NCI-H187 (cell line): ENCODE results near the gene STING1.
"Not testable (repeated sequence)": the region's sequence is repeated elsewhere in the genome, so short reads cannot be mapped to it uniquely, and the experiment has no call there.

ENCODE experiments used
- DNase-seq, 2 experiments: peaks; one replicate each; lab custom pipeline; 2025; lab: John Stamatoyannopoulos, UW

Gene STING1

GRCh38 chr5:139482050-139482889 lies at the start of gene STING1:
Gene STING1, minus strand, starts transcription at chr5:139482758. Its CDS starts 1,054 bp downstream, at chr5:139481704.
- DNase-seq, result peak; percentile 89 to 90

GRCh38 chr5:139531772-139532169 lies 49.2 kb upstream of the STING1 start:
- no peak for DNase-seq

GRCh38 chr5:139530079-139530478 lies 47.5 kb upstream of the STING1 start:
- not testable (repeated sequence) for DNase-seq

- DNase-seq, result not testable (repeated sequence)
Observed at GRCh38 chr5:139528695-139529094, 46.1 kb upstream of the STING1 start.

GRCh38 chr5:139527896-139528467 lies 45.4 kb upstream of the STING1 start:
- not testable (repeated sequence) for DNase-seq

- DNase-seq, result not testable (repeated sequence)
Observed at GRCh38 chr5:139527090-139527470, 44.5 kb upstream of the STING1 start.

- not testable (repeated sequence) for DNase-seq
Observed at GRCh38 chr5:139526309-139527089, 43.9 kb upstream of the STING1 start.

GRCh38 chr5:139525586-139526308 lies 43.2 kb upstream of the STING1 start:
- not testable (repeated sequence) for DNase-seq

GRCh38 chr5:139524940-139525585 lies 42.5 kb upstream of the STING1 start:
- no peak for DNase-seq

GRCh38 chr5:139524446-139524845 lies 41.9 kb upstream of the STING1 start:
- DNase-seq, result no peak

- DNase-seq, result no peak
Observed at GRCh38 chr5:139523635-139524445, 41.3 kb upstream of the STING1 start.

GRCh38 chr5:139517683-139518564 lies 35.4 kb upstream of the STING1 start:
- peak; percentile 45 to 65 for DNase-seq

GRCh38 chr5:139514486-139514856 lies 31.9 kb upstream of the STING1 start:
- DNase-seq, result no peak

- no peak for DNase-seq
Observed at GRCh38 chr5:139513852-139514485, 31.4 kb upstream of the STING1 start.

GRCh38 chr5:139513434-139513833 lies 30.9 kb upstream of the STING1 start:
- peak; percentile 28 to 44 for DNase-seq

GRCh38 chr5:139512786-139513390 lies 30.3 kb upstream of the STING1 start:
- DNase-seq, result no peak

GRCh38 chr5:139504722-139505121 lies 22.2 kb upstream of the STING1 start:
- not testable (repeated sequence) for DNase-seq

GRCh38 chr5:139503879-139504278 lies 21.3 kb upstream of the STING1 start:
- DNase-seq, result not testable (repeated sequence)
